Measurements from ENCODE around the gene ZC3H7B. TPM values are rescaled to one million over a fixed set of nuclear protein-coding genes. Genes with fewer than 3 reads are reported as not detected.

Gene ZC3H7B
- total and polyA plus RNA-seq, 4 donors = 31.5 to 55.8 (median 34.3) TPM

GRCh38 chr22:41353862-41354575 lies 52.7 kb downstream of the ZC3H7B start:
- ATAC-seq (ENCODE audit: insufficient read depth, low FRiP score) (no peak), DNase-seq (no peak)
- H3K36me3 ChIP-seq (ENCODE audit: control insufficient read depth in 4 of 4, insufficient read depth in 4 of 4, low read length in 4 of 4) = peaks cover 21 to 75% (median 36%) of the 10 kb centered on the region in 4 donors
- no peak overlapping the region for H3K4me3 ChIP-seq
- H3K4me1 ChIP-seq (ENCODE audit: control insufficient read depth in 5 of 5, insufficient read depth in 5 of 5, low read length in 5 of 5) = peaks cover 0 to 3% (median 0%) of the 10 kb centered on the region in 5 donors
- TF ChIP-seq CTCF (IDR thresholded peaks at IDR 0.05; ENCODE audit: control extremely low read depth, extremely low read depth) = no peak
- H3K9me3 ChIP-seq (ENCODE audit: control insufficient read depth in 4 of 4, insufficient read depth in 3 of 4, low read length in 3 of 4) = peaks cover 0 to 2% (median 0%) of the 10 kb centered on the region in 4 donors
- no peak overlapping the region for H3K9ac ChIP-seq (ENCODE audit: insufficient read depth in 1 of 2, low read length in 2 of 2)
- 90 to 94% methylated on average over 10 of the region's 10 CpGs for WGBS, 2 donors
- no peak overlapping the region for H3K27ac ChIP-seq (ENCODE audit: low read depth in 1 of 2, low read length in 1 of 2)
- no peaks in the 10 kb centered on the region for H3K27me3 ChIP-seq (ENCODE audit: control insufficient read depth in 3 of 3, insufficient read depth in 3 of 3, low read length in 2 of 3)

GRCh38 chr22:41354979-41355378 lies 53.7 kb downstream of the ZC3H7B start:
- ATAC-seq (ENCODE audit: insufficient read depth, low FRiP score) = no peak

GRCh38 chr22:41355895-41356294 lies 54.6 kb downstream of the ZC3H7B start:
- no peak for ATAC-seq (ENCODE audit: insufficient read depth, low FRiP score)
- Histone ChIP-seq H3K36me3 (ENCODE audit: control insufficient read depth in 4 of 4, insufficient read depth in 4 of 4, low read length in 4 of 4) (peaks cover 12 to 61% (median 20%) of the 10 kb centered on the region in 4 donors), H3K27ac (ENCODE audit: low read depth in 1 of 2, low read length in 1 of 2) (no peak overlapping the region), H3K9me3 (ENCODE audit: control insufficient read depth in 4 of 4, insufficient read depth in 3 of 4, low read length in 3 of 4) (peaks cover 0 to 2% (median 0%) of the 10 kb centered on the region in 4 donors), H3K4me3 (no peak overlapping the region), H3K9ac (ENCODE audit: insufficient read depth in 1 of 2, low read length in 2 of 2) (no peak overlapping the region), H3K27me3 (ENCODE audit: control insufficient read depth in 3 of 3, insufficient read depth in 3 of 3, low read length in 2 of 3) (no peaks in the 10 kb centered on the region), H3K4me1 (ENCODE audit: control insufficient read depth in 5 of 5, insufficient read depth in 5 of 5, low read length in 5 of 5) (peaks cover 0 to 2% (median 0%) of the 10 kb centered on the region in 5 donors)
- DNase-seq = no peak
- WGBS, 2 donors = 99% methylated on average over 17 of the region's 17 CpGs
- no peak for TF ChIP-seq CTCF (IDR thresholded peaks at IDR 0.05; ENCODE audit: control extremely low read depth, extremely low read depth)

More at GRCh38 chr22:41354979-41355378, 53.7 kb downstream of the ZC3H7B start:
- no peaks in the 10 kb centered on the region for H3K27me3 ChIP-seq (ENCODE audit: control insufficient read depth in 3 of 3, insufficient read depth in 3 of 3, low read length in 2 of 3)
- no peak overlapping the region for H3K9ac ChIP-seq (ENCODE audit: insufficient read depth in 1 of 2, low read length in 2 of 2)
- H3K36me3 ChIP-seq (ENCODE audit: control insufficient read depth in 4 of 4, insufficient read depth in 4 of 4, low read length in 4 of 4) = peaks cover 14 to 68% (median 27%) of the 10 kb centered on the region in 4 donors
- peaks cover 0 to 3% (median 0%) of the 10 kb centered on the region in 5 donors for H3K4me1 ChIP-seq (ENCODE audit: control insufficient read depth in 5 of 5, insufficient read depth in 5 of 5, low read length in 5 of 5)
- peaks cover 0 to 2% (median 0%) of the 10 kb centered on the region in 4 donors for H3K9me3 ChIP-seq (ENCODE audit: control insufficient read depth in 4 of 4, insufficient read depth in 3 of 4, low read length in 3 of 4)
- H3K4me3 ChIP-seq = no peak overlapping the region
- no peak overlapping the region for H3K27ac ChIP-seq (ENCODE audit: low read depth in 1 of 2, low read length in 1 of 2)
- DNase-seq = no peak
- 94% methylated on average over 10 of the region's 10 CpGs for WGBS, 2 donors
- TF ChIP-seq CTCF (IDR thresholded peaks at IDR 0.05; ENCODE audit: control extremely low read depth, extremely low read depth) = no peak

All from lung (tissue), 12 donors.